GM13976 (cell line): ENCODE results near the gene C17orf67.

Experiments
- DNase-seq: peaks from one replicate; pipeline ENCODE4 v3.0.0; 2012; ENCODE audit warnings: low spot score
- in situ Hi-C: fragments of 300-500 bp; cut with MboI; formaldehyde crosslinking; loops from one replicate; pipeline ENCODE4 v1.12.0; 2022; ENCODE audit warnings: low sequenced_read_pairs, mixed read lengths, inconsistent platforms; ENCODE audit not compliant: unreplicated experiment
- TF ChIP-seq, protein P1 (sequence below): IDR thresholded peaks from 2 replicates; pipeline ENCODE4 v1.5.1; 2012; ENCODE audit warnings: borderline replicate concordance, mild to moderate bottlenecking; ENCODE audit not compliant: insufficient read depth; ENCODE audit errors: extremely low read depth, missing control alignments, control extremely low read depth

The C17orf67 gene

DNA sequence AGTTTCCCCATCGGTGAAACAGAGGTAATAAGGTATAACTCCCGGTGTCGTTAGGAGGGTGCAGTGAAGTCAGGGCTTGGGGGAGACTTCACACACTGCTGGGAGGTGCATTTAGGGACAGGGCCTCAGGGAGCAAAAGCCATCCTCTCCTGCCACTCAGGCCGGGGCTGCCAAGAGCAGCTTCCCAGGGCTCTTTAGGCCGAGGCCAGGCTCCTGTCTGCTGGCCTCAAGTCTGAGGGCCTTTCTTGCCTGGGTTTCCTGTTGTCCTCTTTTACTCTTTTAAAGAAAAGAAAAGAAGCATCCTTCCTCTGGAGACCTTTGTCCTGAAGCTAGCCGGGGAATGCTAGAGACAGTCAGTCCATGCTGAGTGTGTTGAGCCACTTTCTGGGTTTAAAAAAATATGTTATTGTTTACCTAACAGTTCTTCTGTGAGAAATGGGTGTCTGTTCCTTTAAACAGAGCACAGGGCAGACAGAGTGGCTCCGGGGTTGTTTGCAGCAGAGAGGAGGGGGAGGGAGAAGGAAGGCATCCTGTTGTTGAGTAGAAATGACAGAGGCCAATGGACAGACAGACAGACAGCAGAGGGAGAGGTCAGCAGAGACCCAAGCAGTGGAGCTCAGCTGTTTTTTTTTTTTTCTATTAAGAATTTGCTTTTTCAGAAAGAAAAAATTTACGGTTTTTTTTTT, 79.1 kb downstream of the C17orf67 start:
- TF ChIP-seq, protein P1, sequence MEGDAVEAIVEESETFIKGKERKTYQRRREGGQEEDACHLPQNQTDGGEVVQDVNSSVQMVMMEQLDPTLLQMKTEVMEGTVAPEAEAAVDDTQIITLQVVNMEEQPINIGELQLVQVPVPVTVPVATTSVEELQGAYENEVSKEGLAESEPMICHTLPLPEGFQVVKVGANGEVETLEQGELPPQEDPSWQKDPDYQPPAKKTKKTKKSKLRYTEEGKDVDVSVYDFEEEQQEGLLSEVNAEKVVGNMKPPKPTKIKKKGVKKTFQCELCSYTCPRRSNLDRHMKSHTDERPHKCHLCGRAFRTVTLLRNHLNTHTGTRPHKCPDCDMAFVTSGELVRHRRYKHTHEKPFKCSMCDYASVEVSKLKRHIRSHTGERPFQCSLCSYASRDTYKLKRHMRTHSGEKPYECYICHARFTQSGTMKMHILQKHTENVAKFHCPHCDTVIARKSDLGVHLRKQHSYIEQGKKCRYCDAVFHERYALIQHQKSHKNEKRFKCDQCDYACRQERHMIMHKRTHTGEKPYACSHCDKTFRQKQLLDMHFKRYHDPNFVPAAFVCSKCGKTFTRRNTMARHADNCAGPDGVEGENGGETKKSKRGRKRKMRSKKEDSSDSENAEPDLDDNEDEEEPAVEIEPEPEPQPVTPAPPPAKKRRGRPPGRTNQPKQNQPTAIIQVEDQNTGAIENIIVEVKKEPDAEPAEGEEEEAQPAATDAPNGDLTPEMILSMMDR, result no peak
- in situ Hi-C loops, result no loop called here
- no peak for DNase-seq

DNA sequence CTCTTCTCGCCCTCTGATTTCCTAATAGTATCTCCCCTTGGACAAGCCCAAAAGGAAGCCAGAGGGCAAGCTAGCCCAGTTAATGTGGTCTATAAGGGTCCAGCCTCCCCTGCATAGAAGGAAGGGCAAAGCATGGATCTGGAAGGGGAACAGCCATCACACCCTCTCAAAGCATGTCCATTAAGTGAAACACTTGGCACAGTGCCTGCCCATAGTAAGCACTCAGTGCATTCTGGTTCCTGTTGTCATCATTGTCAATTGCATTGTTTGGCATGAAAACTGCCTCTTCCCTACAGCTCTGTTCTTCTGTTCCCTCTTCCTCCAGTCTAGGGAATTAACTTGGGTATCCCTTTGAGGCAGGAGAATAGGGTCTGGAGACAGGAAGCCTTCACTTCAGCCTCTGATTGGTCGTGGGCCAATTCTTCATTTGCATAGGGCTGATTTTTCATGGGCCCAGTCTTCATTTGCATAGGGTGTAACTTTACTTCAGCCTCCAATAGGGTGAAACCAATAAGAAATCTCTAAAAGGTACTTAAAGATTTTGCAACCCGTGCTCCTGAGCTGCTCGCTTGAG, 81.4 kb downstream of the C17orf67 start:
- TF ChIP-seq, protein P1, result no peak
- in situ Hi-C loops, result no loop called here
- no peak for DNase-seq

DNA sequence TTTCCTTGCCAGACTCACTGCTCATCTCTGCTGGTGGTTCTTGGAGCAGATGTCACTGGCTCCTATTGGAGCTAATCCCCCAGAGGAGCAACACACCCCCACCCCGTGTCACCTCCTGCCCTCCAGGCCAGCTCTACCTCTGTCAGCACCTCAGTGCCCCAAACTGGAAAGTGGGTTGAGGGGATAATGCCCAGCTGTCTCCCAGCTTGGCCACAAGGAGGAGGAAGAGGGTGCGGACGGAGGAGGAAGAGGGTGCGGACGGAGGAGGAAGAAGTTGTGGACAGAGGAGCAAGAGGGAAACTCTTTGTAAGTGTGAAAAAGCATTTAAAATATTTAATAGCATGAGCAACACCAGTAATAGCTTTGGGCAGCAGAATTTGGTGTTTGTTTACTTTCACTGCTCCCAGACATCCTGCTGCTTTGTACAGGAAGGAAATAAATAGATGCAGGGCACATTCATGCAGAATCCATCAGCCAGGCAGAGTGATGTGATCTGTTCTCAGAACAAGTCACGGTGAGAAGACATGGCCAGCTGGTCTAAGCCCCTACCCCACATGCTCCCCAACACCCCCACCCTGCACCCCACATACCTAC, 82.5 kb downstream of the C17orf67 start:
- in situ Hi-C loops, result no loop called here
- no peak for DNase-seq
- TF ChIP-seq, protein P1, result no peak

DNA sequence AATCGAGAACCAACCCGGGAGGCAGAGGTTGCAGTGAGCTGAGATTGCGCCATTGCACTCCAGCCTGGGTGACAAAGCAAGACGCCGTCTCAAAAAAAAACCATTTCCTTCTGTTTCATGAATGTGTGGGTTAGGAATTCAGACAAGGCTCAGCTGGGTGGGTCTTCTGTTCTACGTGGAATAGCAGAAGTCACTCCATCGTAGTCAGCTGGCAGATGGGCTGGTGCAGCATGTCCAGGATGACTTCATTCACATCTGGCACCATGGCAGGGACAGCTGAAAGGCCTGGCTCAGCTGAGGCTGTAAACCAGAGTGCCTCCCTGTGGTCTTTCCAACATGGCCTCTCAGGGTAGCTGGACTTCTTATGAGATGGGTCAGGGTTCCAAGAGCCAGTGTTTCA, 89.0 kb downstream of the C17orf67 start:
- in situ Hi-C loops, result no loop called here
- TF ChIP-seq, protein P1, result no peak
- DNase-seq, result no peak

DNA sequence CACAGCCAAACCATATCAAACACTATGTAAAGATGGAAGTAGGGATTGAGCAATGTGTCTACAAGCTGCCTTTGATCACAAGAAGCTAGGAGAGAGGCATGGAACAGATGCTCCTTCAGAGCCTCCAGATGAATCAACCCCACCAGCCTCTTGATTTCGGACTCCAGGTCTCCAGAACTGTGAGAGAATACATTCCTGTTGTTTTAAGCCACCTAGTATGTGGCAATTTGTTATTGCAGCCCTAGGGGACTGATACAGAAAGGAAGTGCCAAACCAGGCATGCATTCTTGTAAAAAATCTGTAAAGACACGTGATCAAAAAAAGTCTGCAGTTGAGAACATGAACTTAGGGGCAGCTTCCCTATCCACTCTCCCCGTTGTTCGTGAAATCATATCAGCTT, 91.1 kb downstream of the C17orf67 start:
- no peak for DNase-seq
- in situ Hi-C loops, result no loop called here
- TF ChIP-seq, protein P1, result no peak
